NCI-H1694 treated with DMSO at 0.1 percent for 48 hours (cell line): ENCODE data around the gene WNT9A.
"Not testable (repeated sequence)": the region's sequence is repeated elsewhere in the genome, so short reads cannot be mapped to it uniquely, and the experiment has no call there.

ENCODE experiments used
- DNase-seq: peaks from one replicate; lab custom pipeline; 2025; lab: John Stamatoyannopoulos, UW

The WNT9A gene

GRCh38 chr1:227947676-227948492 is at the start of gene WNT9A:
Gene WNT9A, minus strand, starts transcription at chr1:227947932. Its CDS starts 45 bp downstream, at chr1:227947887.
- peak; percentile 48 for DNase-seq

GRCh38 chr1:227996187-227996950 is 48.6 kb upstream of the WNT9A start:
- no peak for DNase-seq

GRCh38 chr1:227994632-227995300 is 47.0 kb upstream of the WNT9A start:
- no peak for DNase-seq

GRCh38 chr1:227987181-227987580 is 39.4 kb upstream of the WNT9A start:
- DNase-seq, result no peak

GRCh38 chr1:227975583-227976283 is 28.0 kb upstream of the WNT9A start:
- DNase-seq, result not testable (repeated sequence)

- DNase-seq, result not testable (repeated sequence)
These were observed 26.1 kb upstream of the WNT9A start for GRCh38 chr1:227973724-227974288.

- DNase-seq, result not testable (repeated sequence)
These were observed 25.2 kb upstream of the WNT9A start for GRCh38 chr1:227972843-227973374.

- not testable (repeated sequence) for DNase-seq
These were observed 24.5 kb upstream of the WNT9A start for GRCh38 chr1:227972283-227972679.

GRCh38 chr1:227971643-227972282 is 24.0 kb upstream of the WNT9A start:
- DNase-seq, result not testable (repeated sequence)

- DNase-seq, result not testable (repeated sequence)
These were observed 23.5 kb upstream of the WNT9A start for GRCh38 chr1:227971216-227971615.

- DNase-seq, result not testable (repeated sequence)
These were observed 22.6 kb upstream of the WNT9A start for GRCh38 chr1:227970076-227970995.

- DNase-seq, result not testable (repeated sequence)
These were observed 20.1 kb upstream of the WNT9A start for GRCh38 chr1:227967815-227968214.

- not testable (repeated sequence) for DNase-seq
These were observed 19.0 kb upstream of the WNT9A start for GRCh38 chr1:227966733-227967132.

- no peak for DNase-seq
These were observed 14.1 kb upstream of the WNT9A start for GRCh38 chr1:227961651-227962466.

GRCh38 chr1:227959325-227959860 is 11.7 kb upstream of the WNT9A start:
- no peak for DNase-seq

- DNase-seq, result no peak
These were observed 11.0 kb upstream of the WNT9A start for GRCh38 chr1:227958617-227959324.

- DNase-seq, result no peak
These were observed 8.1 kb upstream of the WNT9A start for GRCh38 chr1:227955808-227956207.
